ENCODE data around the gene ETV1.

GRCh38 chr7:13989126-13989948 lies at the start of gene ETV1:
- TF ChIP-seq HDGF (IDR thresholded peaks at IDR 0.05; ENCODE audit: borderline replicate concordance) (no peak), SP1 (IDR thresholded peaks at IDR 0.05) (no peak), FOXK2 (IDR thresholded peaks at IDR 0.05) (no peak), L3MBTL2 (conservative IDR thresholded peaks at IDR 0.05) (no peak), FOXM1 (IDR thresholded peaks at IDR 0.05; ENCODE audit: borderline replicate concordance) (no peak), FOXA1 (IDR thresholded peaks at IDR 0.05) (no peak), BHLHE40 (IDR thresholded peaks at IDR 0.05; ENCODE audit: borderline replicate concordance) (no peak), PKNOX1 (IDR thresholded peaks at IDR 0.05) (peak; percentile 97), TARDBP (IDR thresholded peaks at IDR 0.05) (no peak), NFRKB (IDR thresholded peaks at IDR 0.05) (no peak), SUZ12 (IDR thresholded peaks at IDR 0.05) (no peak), LEF1 (IDR thresholded peaks at IDR 0.05; ENCODE audit: borderline replicate concordance) (no peak), ZNF384 (IDR thresholded peaks at IDR 0.05) (peak; percentile 38)
